ENCODE results near the gene FRMPD2.
"Not testable (repeated sequence)": the region's sequence is repeated elsewhere in the genome, so short reads cannot be mapped to it uniquely, and the experiment has no call there.

GRCh38 chr10:48281697-48282096, 7.2 kb upstream of the FRMPD2 start:
- TF ChIP-seq POLR2A, CTCF (IDR thresholded peaks at IDR 0.05): not testable (repeated sequence)

Data from heart left ventricle (tissue), 13 donors.